Stimulated activated CD8-positive, alpha-beta memory T cell treated with anti-CD3 and anti-CD28 coated beads, Interleukin-2, amount 100 ng/mL, for 1 hour (primary cell): ENCODE data around the gene SYNDIG1.

Experiments
- DNase-seq, 2 donors: peaks; one replicate each; pipeline ENCODE4 v3.0.0-alpha.2; 2020; ENCODE audit warnings: low read depth in 2 of 2

SYNDIG1 gene

DNA sequence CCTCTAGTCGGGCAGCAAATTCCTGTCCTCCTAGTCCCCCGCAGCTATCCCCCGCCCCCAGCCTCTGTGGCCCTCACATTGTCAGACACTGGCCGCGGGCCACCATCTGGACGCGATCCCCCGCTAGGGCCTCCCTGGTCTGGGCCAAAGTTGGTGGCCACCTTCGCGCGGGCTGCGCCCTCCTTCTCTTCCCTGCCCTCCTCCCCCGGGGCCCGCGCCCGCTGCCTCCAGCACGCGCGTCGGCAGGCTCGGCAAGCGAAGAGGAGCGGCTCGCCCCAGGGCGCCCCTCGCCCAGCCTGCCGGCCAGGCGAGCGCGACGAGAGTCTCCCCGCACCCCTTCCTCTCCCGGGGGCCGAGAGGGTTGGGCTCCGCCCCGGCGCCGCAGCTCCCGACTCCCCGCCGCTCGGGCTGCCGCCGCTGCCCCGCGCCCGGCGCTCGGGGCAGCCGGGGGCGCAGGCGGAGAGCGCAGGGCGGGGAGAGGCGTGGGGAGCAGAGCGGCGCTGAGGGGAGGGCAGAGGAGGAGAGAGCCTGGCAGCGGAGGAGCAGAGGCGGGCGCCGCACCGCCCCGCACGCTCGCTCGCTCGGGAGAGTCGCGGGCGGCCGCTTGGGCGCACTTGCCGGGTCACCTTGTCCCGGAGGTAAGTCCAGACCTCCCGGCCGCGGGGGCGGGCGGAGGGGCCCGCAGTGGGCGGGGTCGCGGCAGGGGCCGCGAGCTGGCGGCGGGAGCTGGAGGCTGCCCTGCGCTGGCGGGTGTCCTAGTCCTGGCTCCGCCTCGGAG is at the start of gene SYNDIG1:
SYNDIG1 (plus strand) TSS at position 514 of the 778 bp plus-strand sequence. CDS start 73,469 bp downstream, outside the sequence.
- DNase-seq: no peak

DNA sequence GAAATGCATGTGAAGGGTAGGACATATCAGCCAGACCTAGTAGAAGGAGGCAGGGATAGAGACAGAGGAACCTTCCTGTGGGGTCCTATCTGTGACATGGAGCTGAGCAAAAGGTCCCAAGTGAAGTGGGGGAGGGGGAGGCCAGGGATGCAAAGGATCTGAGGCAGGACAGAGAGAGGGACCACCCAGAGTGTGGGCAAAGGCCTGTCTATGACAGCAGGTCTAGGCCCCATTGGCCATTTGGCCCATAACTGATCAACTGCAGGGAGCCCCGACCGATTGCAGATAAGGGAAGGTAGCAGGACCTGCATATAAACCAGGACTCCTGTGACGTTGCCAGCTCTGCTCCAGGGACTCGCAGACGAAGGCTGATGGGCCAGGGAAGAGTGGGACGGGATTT is 49.6 kb upstream of the SYNDIG1 start:
- DNase-seq: no peak

GRCh38 chr20:24420567-24420966 is 48.9 kb upstream of the SYNDIG1 start:
- no peak for DNase-seq

GRCh38 chr20:24421071-24421470 is 48.4 kb upstream of the SYNDIG1 start:
- no peak for DNase-seq

DNA sequence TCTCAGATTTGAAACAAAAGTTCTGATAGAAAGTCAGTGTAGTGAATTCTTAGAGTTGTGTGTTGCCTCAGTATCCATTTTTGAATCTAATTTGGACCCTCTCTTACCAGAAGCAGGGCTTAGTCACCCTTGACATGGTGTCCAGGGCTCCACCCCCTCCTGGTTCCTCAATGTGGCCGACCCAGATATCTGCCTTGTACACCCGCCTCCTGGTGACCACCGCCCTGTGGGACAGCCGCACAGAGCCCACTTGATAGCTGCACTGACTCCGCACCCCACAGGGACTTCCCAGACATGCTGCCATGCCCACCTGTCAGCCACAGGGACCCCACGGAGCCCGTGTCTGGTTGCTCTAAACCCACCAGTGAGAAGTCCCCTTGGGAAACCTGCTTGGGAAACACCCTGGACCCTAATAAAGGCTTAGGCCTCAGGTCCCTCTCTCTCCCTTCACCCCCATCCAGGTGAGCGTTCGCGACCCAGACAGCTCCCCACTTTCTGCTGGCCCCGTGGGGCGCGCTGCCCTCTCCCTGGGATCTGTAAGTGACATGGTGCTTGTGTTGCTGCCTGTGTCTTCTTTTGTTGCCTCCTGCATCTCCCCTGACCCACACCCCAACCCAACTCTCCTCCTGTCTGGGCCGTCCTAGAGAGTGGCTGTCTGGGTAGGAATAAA is 47.2 kb upstream of the SYNDIG1 start:
- DNase-seq: no peak

- no peak for DNase-seq
Measured at GRCh38 chr20:24423390-24424313, 45.8 kb upstream of the SYNDIG1 start.

GRCh38 chr20:24425523-24426135 is 43.8 kb upstream of the SYNDIG1 start:
- no peak for DNase-seq

DNA sequence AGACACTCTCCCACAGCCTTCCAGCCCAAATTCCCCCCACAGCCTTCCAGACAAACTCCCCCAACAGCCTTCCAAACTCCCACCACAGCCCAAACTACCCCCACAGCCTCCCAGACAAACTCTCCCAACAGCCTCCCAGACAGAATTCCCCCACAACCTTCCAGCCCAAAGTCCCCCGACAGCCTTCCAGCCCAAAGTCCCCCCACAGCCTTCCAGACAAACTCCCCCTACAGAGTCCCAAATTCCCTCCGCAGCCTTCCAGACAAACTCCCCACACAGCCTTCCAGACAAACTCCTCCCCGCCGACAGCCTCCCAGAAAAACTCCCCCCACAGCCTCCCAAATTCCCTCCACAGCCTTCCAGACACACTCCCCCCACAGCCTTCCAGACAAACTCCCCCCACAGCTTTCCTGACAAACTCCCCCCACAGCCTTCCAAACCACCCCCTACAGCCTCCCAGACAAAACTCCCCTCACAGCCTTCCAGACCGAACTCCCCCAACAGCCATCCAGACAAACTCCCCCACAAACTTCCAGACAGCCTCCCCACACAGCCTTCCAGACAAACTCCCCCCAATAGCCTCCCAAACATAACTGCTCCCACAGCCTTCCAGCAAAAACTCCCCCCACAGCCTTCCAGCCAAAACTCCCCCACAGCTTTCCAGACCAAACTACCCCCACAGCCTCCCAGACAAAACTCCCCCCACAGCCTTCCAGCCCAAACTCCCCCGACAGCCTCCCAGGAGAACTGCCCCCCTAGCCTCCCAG is 38.0 kb upstream of the SYNDIG1 start:
- no peak for DNase-seq

- DNase-seq: no peak
Measured at GRCh38 chr20:24432046-24432442, 37.4 kb upstream of the SYNDIG1 start.

DNA sequence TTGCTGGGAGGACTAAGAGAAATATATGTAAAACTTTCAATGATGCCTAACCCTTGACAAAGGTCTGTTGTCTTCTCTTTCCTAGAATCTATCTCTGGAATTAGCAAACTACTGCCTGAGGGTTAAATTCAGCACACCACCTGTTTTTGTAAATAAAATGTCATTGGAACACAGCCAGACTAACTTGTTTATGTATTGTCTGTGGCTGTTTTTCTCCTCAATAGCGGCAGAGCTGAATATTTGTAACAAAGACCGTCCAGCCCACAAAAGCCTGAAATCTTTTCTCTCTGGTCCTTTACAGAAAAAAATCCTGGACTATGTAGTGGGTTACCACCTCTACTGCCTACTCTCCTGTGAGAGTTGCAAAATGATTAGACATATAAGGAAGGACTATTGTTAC is 33.3 kb upstream of the SYNDIG1 start:
- no peak for DNase-seq

GRCh38 chr20:24437196-24438082 is 32.0 kb upstream of the SYNDIG1 start:
- no peak for DNase-seq

GRCh38 chr20:24438331-24438730 is 31.1 kb upstream of the SYNDIG1 start:
- no peak for DNase-seq

GRCh38 chr20:24439737-24440387 is 29.6 kb upstream of the SYNDIG1 start:
- no peak for DNase-seq

DNA sequence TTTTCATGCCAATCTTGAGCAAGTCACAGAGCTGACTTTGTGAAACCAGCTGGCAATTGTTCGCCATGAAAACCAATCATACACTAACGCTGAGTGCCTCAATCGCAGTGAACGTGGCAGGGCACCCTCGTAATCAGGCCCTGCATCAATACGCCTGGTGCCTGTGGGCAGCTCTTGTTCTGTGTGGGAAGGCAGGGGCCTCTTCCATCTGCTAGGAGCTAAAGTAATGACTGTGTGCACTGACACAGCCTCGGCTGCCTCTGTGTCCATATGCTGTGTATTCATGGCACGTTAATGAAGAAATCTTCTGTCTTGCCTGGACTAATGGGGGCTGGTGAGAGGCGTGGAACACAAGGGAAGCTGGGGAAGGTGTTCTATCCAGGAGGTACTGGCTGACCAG is 27.8 kb upstream of the SYNDIG1 start:
- DNase-seq: no peak

DNA sequence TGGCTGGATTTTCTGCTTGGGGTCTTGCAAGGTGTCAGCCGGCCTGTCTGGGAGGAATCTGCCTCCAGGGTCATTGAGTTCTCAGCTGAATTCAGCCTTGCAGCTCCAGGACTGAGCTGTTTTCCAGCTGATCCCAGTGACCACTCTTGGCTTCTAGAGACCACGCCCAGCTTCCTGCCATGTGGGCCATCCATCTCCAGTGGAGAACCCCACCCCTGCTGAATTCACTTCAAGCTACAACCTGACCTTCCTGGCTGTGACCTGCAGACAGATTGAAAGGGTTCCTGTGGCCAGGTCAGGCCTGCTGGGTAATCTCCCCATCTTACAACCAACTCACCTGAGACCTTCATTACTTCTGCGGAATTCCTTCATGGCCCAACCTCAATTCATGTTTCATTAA is 26.5 kb upstream of the SYNDIG1 start:
- DNase-seq: no peak

DNA sequence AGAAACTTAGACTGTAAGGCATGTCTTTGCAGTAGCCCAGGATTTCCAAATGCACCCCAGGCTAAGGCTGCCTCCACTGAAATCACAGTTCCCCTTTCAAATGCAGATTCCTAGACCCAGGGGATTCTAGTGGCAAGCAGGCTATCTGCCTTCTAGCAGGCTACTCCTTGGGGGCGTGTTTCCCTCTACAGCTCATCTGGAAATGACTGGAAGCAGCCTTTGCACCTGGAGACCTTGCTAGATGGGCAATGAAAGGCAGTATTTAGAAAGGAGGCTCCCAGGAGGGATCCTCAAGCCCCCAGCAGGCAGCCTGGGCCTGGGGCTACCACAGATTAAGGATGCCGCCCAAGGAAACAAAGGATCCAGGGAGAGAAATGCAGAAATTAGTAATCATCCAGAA is 26.0 kb upstream of the SYNDIG1 start:
- no peak for DNase-seq

DNA sequence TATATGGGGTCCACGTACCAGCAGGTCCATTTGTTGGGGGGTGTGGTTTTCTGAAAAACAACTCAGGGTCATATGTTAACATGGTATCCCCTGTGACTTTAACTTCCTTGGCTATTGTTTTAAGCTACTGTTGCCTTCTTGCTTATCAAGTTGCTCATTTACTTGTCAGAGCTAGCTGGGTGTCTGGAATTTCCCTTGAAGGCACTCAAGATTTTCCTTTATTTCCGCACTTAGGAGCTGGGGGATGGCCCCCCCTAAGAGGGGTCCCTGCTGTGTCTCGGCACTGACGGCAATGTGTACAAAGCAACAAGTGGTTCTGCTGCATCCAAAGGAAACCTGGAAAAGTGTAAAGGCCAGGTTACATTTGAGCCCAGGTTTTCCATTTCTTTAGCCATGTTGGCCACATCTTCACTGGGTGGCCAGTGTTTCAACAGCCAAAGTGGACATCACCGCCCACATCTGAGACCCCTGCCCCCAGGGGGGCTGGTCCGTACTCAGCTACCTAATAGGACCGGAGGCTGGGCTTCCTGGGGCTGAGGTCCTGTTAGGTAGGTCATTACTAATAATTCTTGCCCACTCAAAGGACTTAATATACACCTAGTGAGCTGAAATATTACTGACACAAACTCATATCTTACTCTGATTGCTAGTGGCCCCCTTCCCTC is 24.8 kb upstream of the SYNDIG1 start:
- no peak for DNase-seq

DNA sequence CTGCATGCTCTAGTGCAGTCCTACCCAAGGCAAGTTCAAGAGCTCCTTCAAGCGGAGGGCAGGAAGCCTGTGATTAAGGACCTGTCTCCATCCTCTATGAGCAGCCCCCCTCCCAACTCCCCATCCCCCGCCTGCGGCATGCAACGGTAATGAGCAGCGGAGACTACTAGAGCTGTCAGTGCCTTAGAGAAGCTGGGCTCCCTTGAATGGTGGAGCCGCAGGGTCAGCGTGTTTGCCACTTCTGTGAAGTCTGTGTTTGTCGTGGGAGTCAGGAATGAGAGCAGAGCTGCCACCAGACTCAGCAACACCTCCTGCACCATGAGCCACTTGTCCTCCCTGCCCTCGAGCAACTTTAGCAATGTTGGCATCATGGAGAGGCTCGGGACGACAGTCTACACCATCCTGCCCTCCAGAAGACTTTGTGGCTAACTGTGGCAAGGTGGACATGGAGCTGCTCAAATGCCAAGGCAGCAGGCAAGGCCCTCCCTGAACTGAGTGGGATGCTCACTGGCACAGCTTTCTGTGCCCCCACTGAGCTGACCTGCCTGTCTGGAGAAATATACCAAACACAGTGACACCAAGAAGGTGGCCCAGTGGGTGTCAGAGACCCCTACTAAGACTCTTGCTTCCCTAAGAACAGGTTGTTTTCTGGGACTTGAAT is 23.8 kb upstream of the SYNDIG1 start:
- DNase-seq: no peak
